Vagina (tissue), 2 donors: Measurements from ENCODE around the gene ACE2.
"Not testable (repeated sequence)": the region's sequence is repeated elsewhere in the genome, so short reads cannot be mapped to it uniquely, and the experiment has no call there.

Experiments
- CTCF ChIP-seq, 3 experiments: fragments of 450-650 bp in 2 of 3; fragments of 200-600 bp in 1 of 3; sonication (generic) in 1 of 3; IDR thresholded peaks; one replicate each; pipeline ENCODE4 v1.5.1; 2017 to 2019; ENCODE audit warnings: antibody characterized with exemption in 3 of 3, mild to moderate bottlenecking in 2 of 3, moderate library complexity in 2 of 3
- POLR2A ChIP-seq, 2 donors: fragments of 450-650 bp; IDR thresholded peaks; one replicate each; pipeline ENCODE4 v1.6.1; 2017; ENCODE audit warnings: antibody characterized with exemption in 2 of 2, mild to moderate bottlenecking in 2 of 2, moderate library complexity in 2 of 2
- POLR2AphosphoS5 ChIP-seq, 2 donors: sonication (generic); formaldehyde crosslinking; IDR thresholded peaks; one replicate each; pipeline ENCODE4 v1.9.0; 2017; ENCODE audit warnings: antibody characterized with exemption in 2 of 2, mild to moderate bottlenecking in 2 of 2, low read depth in 1 of 2; ENCODE audit not compliant: insufficient read depth in 1 of 2

- TF ChIP-seq CTCF (IDR thresholded peaks at IDR 0.05); POLR2AphosphoS5 (IDR thresholded peaks at IDR 0.05; ENCODE audit: insufficient read depth in 1 of 2, low read depth in 1 of 2); POLR2A (IDR thresholded peaks at IDR 0.05): not testable (repeated sequence)
Measured at GRCh38 chrX:15647510-15647909, 46.8 kb upstream of the ACE2 start.
